Lung (tissue), 12 donors: ENCODE data around the gene KCNB1. TPM values are rescaled to one million over a fixed set of nuclear protein-coding genes. Genes with fewer than 3 reads are reported as not detected.

Experiments
- ATAC-seq: fragments of 200-7000 bp; cut with Tn5 transposase; one replicate; pipeline ENCODE4 v1.9.1; 2020; ENCODE audit warnings: moderate number of reproducible peaks; ENCODE audit not compliant: insufficient read depth, low FRiP score
- DNase-seq, 3 donors: peaks; one replicate each; pipeline ENCODE4 v3.0.0-alpha.2; 2013 to 2017
- H3K27ac ChIP-seq, 2 donors: one replicate each; pipeline ENCODE4 v1.5.1; 2013; ENCODE audit warnings: mild to moderate bottlenecking in 2 of 2, moderate library complexity in 2 of 2, control low read depth in 1 of 2, inconsistent platforms in 1 of 2, low read depth in 1 of 2, low read length in 1 of 2
- H3K27me3 ChIP-seq, 3 donors: one replicate each; pipeline ENCODE4 v1.5.1; 2013; ENCODE audit warnings: low read length in 2 of 3; ENCODE audit not compliant: control insufficient read depth in 3 of 3, insufficient read depth in 3 of 3
- H3K36me3 ChIP-seq, 4 donors: one replicate each; pipeline ENCODE4 v1.5.1; 2013; ENCODE audit warnings: low read length in 4 of 4, mild to moderate bottlenecking in 1 of 4, moderate library complexity in 1 of 4; ENCODE audit not compliant: control insufficient read depth in 4 of 4, insufficient read depth in 4 of 4
- H3K4me1 ChIP-seq, 5 donors: one replicate each; pipeline ENCODE4 v1.5.1; 2013; ENCODE audit warnings: low read length in 5 of 5, mild to moderate bottlenecking in 2 of 5, moderate library complexity in 1 of 5; ENCODE audit not compliant: control insufficient read depth in 5 of 5, insufficient read depth in 5 of 5
- H3K4me3 ChIP-seq: one replicate; pipeline ENCODE4 v1.5.1; 2013; ENCODE audit warnings: mild to moderate bottlenecking, control low read depth, moderate library complexity
- H3K9ac ChIP-seq, 2 donors: one replicate each; pipeline ENCODE4 v1.5.1; 2013; ENCODE audit warnings: low read length in 2 of 2, control low read depth in 1 of 2; ENCODE audit not compliant: insufficient read depth in 1 of 2
- H3K9me3 ChIP-seq, 4 donors: one replicate each; pipeline ENCODE4 v1.5.1; 2013; ENCODE audit warnings: low read length in 3 of 4, mild to moderate bottlenecking in 1 of 4, moderate library complexity in 1 of 4; ENCODE audit not compliant: control insufficient read depth in 4 of 4, insufficient read depth in 3 of 4
- CTCF ChIP-seq: IDR thresholded peaks from 2 replicates; pipeline ENCODE4 v1.5.1; 2012; ENCODE audit warnings: mild to moderate bottlenecking; ENCODE audit errors: control extremely low read depth, extremely low read depth
- WGBS, 2 donors: extraction: QIAGEN DNeasy Blood & Tissue Kit; methylation state at CpG; one replicate each; pipeline ENCODE4 v1.1.7; 2013; 5-methylcytosine and 5-hydroxymethylcytosine counted together
- polyA plus RNA-seq, 2 donors: library from polyadenylated mRNA; stranded (reverse); fragments of 200-250 nt; gene quantifications; one replicate each; pipeline ENCODE4 v1.2.1, GENCODE V29; 2013
- total RNA-seq, 2 donors: library from RNA; depleted of rRNA in 1 of 2; stranded (reverse); fragments of >200 nt in 1 of 2; gene quantifications; one replicate each; pipeline ENCODE4 v1.2.1, GENCODE V29; 2014 to 2021
- donor health status: control.
- donor health status: control.
- donor health status: Bipolar disorder and iron deficiency.
- donor health status: healthy.
- donor health status: DM: yes; HTN: yes; CAD: no.

KCNB1 gene
- total and polyA plus RNA-seq, 4 donors = 0.11 to 1.0 (median 0.57) TPM

GRCh38 chr20:49417843-49418555 lies 64.5 kb downstream of the KCNB1 start:
- Histone ChIP-seq H3K27ac (no peak overlapping the region), H3K4me3 (no peak overlapping the region), H3K27me3 (peaks cover 0 to 5% (median 0%) of the 10 kb centered on the region in 3 donors), H3K36me3 (no peaks in the 10 kb centered on the region), H3K9ac (no peak overlapping the region), H3K9me3 (peaks cover 0 to 4% (median 0%) of the 10 kb centered on the region in 4 donors), H3K4me1 (peaks cover 0 to 3% (median 0%) of the 10 kb centered on the region in 5 donors)
- ATAC-seq (no peak), DNase-seq (no peak)
- 72 to 73% methylated on average over 9 of the region's 9 CpGs for WGBS, 2 donors
- no peak for TF ChIP-seq CTCF

GRCh38 chr20:49415668-49416044 lies 66.8 kb downstream of the KCNB1 start:
- no peak for DNase-seq
- H3K27me3 ChIP-seq = peaks cover 0 to 5% (median 0%) of the 10 kb centered on the region in 3 donors
- peaks cover 0 to 4% (median 0%) of the 10 kb centered on the region in 4 donors for H3K9me3 ChIP-seq
- TF ChIP-seq CTCF = no peak
- WGBS, 2 donors = 90 to 95% methylated on average over 8 of the region's 8 CpGs
- H3K4me3 ChIP-seq = no peak overlapping the region
- peaks cover 0 to 3% (median 0%) of the 10 kb centered on the region in 5 donors for H3K4me1 ChIP-seq
- H3K9ac ChIP-seq = no peak overlapping the region
- H3K36me3 ChIP-seq = no peaks in the 10 kb centered on the region
- no peak for ATAC-seq
- H3K27ac ChIP-seq = no peak overlapping the region

- peaks cover 0 to 4% (median 0%) of the 10 kb centered on the region in 4 donors for H3K9me3 ChIP-seq
- no peak overlapping the region for H3K4me3 ChIP-seq
- 69 to 72% methylated on average over 8 of the region's 8 CpGs for WGBS, 2 donors
- ATAC-seq = no peak
- peaks cover 0 to 5% (median 0%) of the 10 kb centered on the region in 3 donors for H3K27me3 ChIP-seq
- no peak overlapping the region for H3K9ac ChIP-seq
- no peak overlapping the region for H3K27ac ChIP-seq
- H3K36me3 ChIP-seq = no peaks in the 10 kb centered on the region
- H3K4me1 ChIP-seq = peaks cover 0 to 4% (median 0%) of the 10 kb centered on the region in 5 donors
- no peak for DNase-seq
- no peak for TF ChIP-seq CTCF
Measured at GRCh38 chr20:49415005-49415667, 67.3 kb downstream of the KCNB1 start.
